ENCODE results near the gene MRPS30. TPM values are rescaled to one million over a fixed set of nuclear protein-coding genes. Genes with fewer than 3 reads are reported as not detected.
"Not testable (repeated sequence)": the region's sequence is repeated elsewhere in the genome, so short reads cannot be mapped to it uniquely, and the experiment has no call there.

Gene MRPS30
- 38.7 TPM for polyA plus RNA-seq (2012; ENCODE audit: insufficient read depth, insufficient read length)

GRCh38 chr5:44808435-44809214 is at the start of gene MRPS30:
Gene MRPS30 (plus strand): TSS chr5:44808947. CDS start chr5:44808963, 16 bp downstream.
- H3K4me3 ChIP-seq (ENCODE audit: low read length) = peak within 1 kb of the TSS; percentile 91
- peak; percentile 99 for DNase-seq (ENCODE audit: low read depth, low spot score)

GRCh38 chr5:44769200-44769876 is 39.4 kb upstream of the MRPS30 start:
- DNase-seq (ENCODE audit: low read depth, low spot score) = no peak
- H3K4me3 ChIP-seq (ENCODE audit: low read length) = no peak overlapping the region

GRCh38 chr5:44769877-44770209 is 38.9 kb upstream of the MRPS30 start:
- DNase-seq (ENCODE audit: low read depth, low spot score) = no peak
- no peak overlapping the region for H3K4me3 ChIP-seq (ENCODE audit: low read length)

- no peak overlapping the region for H3K4me3 ChIP-seq (ENCODE audit: low read length)
- DNase-seq (ENCODE audit: low read depth, low spot score) = no peak
These were observed 37.7 kb upstream of the MRPS30 start for GRCh38 chr5:44770780-44771717.

GRCh38 chr5:44772397-44772796 is 36.4 kb upstream of the MRPS30 start:
- H3K4me3 ChIP-seq (ENCODE audit: low read length); DNase-seq (ENCODE audit: low read depth, low spot score): not testable (repeated sequence)

GRCh38 chr5:44774279-44774880 is 34.4 kb upstream of the MRPS30 start:
- no peak overlapping the region for H3K4me3 ChIP-seq (ENCODE audit: low read length)
- peak; percentile 36 for DNase-seq (ENCODE audit: low read depth, low spot score)

GRCh38 chr5:44779167-44779566 is 29.6 kb upstream of the MRPS30 start:
- H3K4me3 ChIP-seq (ENCODE audit: low read length) = no peak overlapping the region
- DNase-seq (ENCODE audit: low read depth, low spot score) = no peak

GRCh38 chr5:44783634-44784315 is 25.0 kb upstream of the MRPS30 start:
- H3K4me3 ChIP-seq (ENCODE audit: low read length) = no peak overlapping the region
- DNase-seq (ENCODE audit: low read depth, low spot score) = no peak

- DNase-seq (ENCODE audit: low read depth, low spot score) = no peak
- no peak overlapping the region for H3K4me3 ChIP-seq (ENCODE audit: low read length)
These were observed 21.0 kb upstream of the MRPS30 start for GRCh38 chr5:44787731-44788130.

GRCh38 chr5:44789372-44789995 is 19.3 kb upstream of the MRPS30 start:
- not testable (repeated sequence) for DNase-seq (ENCODE audit: low read depth, low spot score)

GRCh38 chr5:44792031-44792673 is 16.6 kb upstream of the MRPS30 start:
- H3K4me3 ChIP-seq (ENCODE audit: low read length); DNase-seq (ENCODE audit: low read depth, low spot score): not testable (repeated sequence)

More at GRCh38 chr5:44789372-44789995, 19.3 kb upstream of the MRPS30 start:
- H3K4me3 ChIP-seq (ENCODE audit: low read length) = not testable (repeated sequence)

- DNase-seq (ENCODE audit: low read depth, low spot score) = no peak
- no peak overlapping the region for H3K4me3 ChIP-seq (ENCODE audit: low read length)
These were observed 14.4 kb upstream of the MRPS30 start for GRCh38 chr5:44794371-44794770.

- no peak for DNase-seq (ENCODE audit: low read depth, low spot score)
- H3K4me3 ChIP-seq (ENCODE audit: low read length) = no peak overlapping the region
These were observed 13.3 kb upstream of the MRPS30 start for GRCh38 chr5:44795496-44795895.

- no peak overlapping the region for H3K4me3 ChIP-seq (ENCODE audit: low read length)
These were observed 10.9 kb upstream of the MRPS30 start for GRCh38 chr5:44797841-44798240.

GRCh38 chr5:44801992-44802391 is 6.8 kb upstream of the MRPS30 start:
- DNase-seq (ENCODE audit: low read depth, low spot score) = no peak
- H3K4me3 ChIP-seq (ENCODE audit: low read length) = no peak overlapping the region

More at GRCh38 chr5:44797841-44798240, 10.9 kb upstream of the MRPS30 start:
- DNase-seq (ENCODE audit: low read depth, low spot score) = no peak

- no peak for DNase-seq (ENCODE audit: low read depth, low spot score)
These were observed 2.1 kb upstream of the MRPS30 start for GRCh38 chr5:44806608-44807007.

GRCh38 chr5:44807269-44807668 is 1.5 kb upstream of the MRPS30 start:
- DNase-seq (ENCODE audit: low read depth, low spot score) = no peak
- H3K4me3 ChIP-seq (ENCODE audit: low read length) = no peak overlapping the region

More at GRCh38 chr5:44806608-44807007, 2.1 kb upstream of the MRPS30 start:
- H3K4me3 ChIP-seq (ENCODE audit: low read length) = no peak overlapping the region
